HT-29 (cell line): ENCODE data around the gene XYLB. TPM values are rescaled to one million over a fixed set of nuclear protein-coding genes. Genes with fewer than 3 reads are reported as not detected.
"Not testable (repeated sequence)": the region's sequence is repeated elsewhere in the genome, so short reads cannot be mapped to it uniquely, and the experiment has no call there.

Experiments
- DNase-seq: peaks from one replicate; pipeline ENCODE4 v3.0.0-alpha.2; 2015; ENCODE audit warnings: low spot score
- total RNA-seq: library from RNA; depleted of rRNA; stranded (reverse); fragments of >200 nt; shearing (Covaris generic); gene quantifications from 2 replicates; pipeline ENCODE4 v1.2.3, GENCODE V29; 2014; rRNA removed

The XYLB gene
- 4.2 and 4.4 TPM in 2 replicates for total RNA-seq

- peak; percentile 84 for DNase-seq
These were observed at the start of gene XYLB for GRCh38 chr3:38346587-38347410. Gene XYLB (plus strand): TSS chr3:38346785. CDS start chr3:38346869, 84 bp downstream.

GRCh38 chr3:38297053-38297452 is 49.5 kb upstream of the XYLB start:
- not testable (repeated sequence) for DNase-seq

- no peak for DNase-seq
These were observed 49.0 kb upstream of the XYLB start for GRCh38 chr3:38297537-38297936.

- DNase-seq = peak; percentile 15
These were observed 48.5 kb upstream of the XYLB start for GRCh38 chr3:38297947-38298711.

GRCh38 chr3:38306941-38307340 is 39.6 kb upstream of the XYLB start:
- no peak for DNase-seq

GRCh38 chr3:38307599-38307998 is 39.0 kb upstream of the XYLB start:
- no peak for DNase-seq

GRCh38 chr3:38308456-38308855 is 38.1 kb upstream of the XYLB start:
- no peak for DNase-seq

- no peak for DNase-seq
These were observed 35.1 kb upstream of the XYLB start for GRCh38 chr3:38311476-38311875.

- DNase-seq = no peak
These were observed 34.6 kb upstream of the XYLB start for GRCh38 chr3:38311941-38312340.

GRCh38 chr3:38312356-38312755 is 34.2 kb upstream of the XYLB start:
- DNase-seq = no peak

GRCh38 chr3:38313263-38313662 is 33.3 kb upstream of the XYLB start:
- no peak for DNase-seq

- DNase-seq = no peak
These were observed 32.9 kb upstream of the XYLB start for GRCh38 chr3:38313695-38314094.

- no peak for DNase-seq
These were observed 32.3 kb upstream of the XYLB start for GRCh38 chr3:38314112-38314763.

GRCh38 chr3:38314764-38315487 is 31.7 kb upstream of the XYLB start:
- no peak for DNase-seq

GRCh38 chr3:38315488-38316230 is 30.9 kb upstream of the XYLB start:
- no peak for DNase-seq

GRCh38 chr3:38316356-38317191 is 30.0 kb upstream of the XYLB start:
- DNase-seq = no peak

- peak; percentile 14 for DNase-seq
These were observed 29.3 kb upstream of the XYLB start for GRCh38 chr3:38317192-38317759.

GRCh38 chr3:38318766-38319671 is 27.6 kb upstream of the XYLB start:
- DNase-seq = no peak
